GDM1 (cell line): ENCODE data around the gene POLR2E.

ENCODE experiments used
- DNase-seq: peaks from one replicate; lab custom pipeline; 2025; lab: John Stamatoyannopoulos, UW

Gene POLR2E

GRCh38 chr19:1093811-1094553 lies 1.2 kb downstream of the POLR2E start:
- no peak for DNase-seq

GRCh38 chr19:1093330-1093729 lies 1.8 kb downstream of the POLR2E start:
- no peak for DNase-seq

- DNase-seq, result no peak
Observed at GRCh38 chr19:1091544-1092175, 3.5 kb downstream of the POLR2E start.

GRCh38 chr19:1090731-1091543 lies 4.2 kb downstream of the POLR2E start:
- DNase-seq, result no peak

GRCh38 chr19:1089891-1090290 lies 5.3 kb downstream of the POLR2E start:
- no peak for DNase-seq

GRCh38 chr19:1089126-1089771 lies 5.9 kb downstream of the POLR2E start:
- DNase-seq, result no peak

GRCh38 chr19:1088416-1089010 lies 6.7 kb downstream of the POLR2E start:
- no peak for DNase-seq

- DNase-seq, result peak; percentile 89
Observed at GRCh38 chr19:1087813-1088415, 7.3 kb downstream of the POLR2E start.

- no peak for DNase-seq
Observed at GRCh38 chr19:1086613-1087012, 8.6 kb downstream of the POLR2E start.

- DNase-seq, result no peak
Observed at GRCh38 chr19:1085676-1086442, 9.3 kb downstream of the POLR2E start.

GRCh38 chr19:1085053-1085658 lies 10.0 kb downstream of the POLR2E start:
- DNase-seq, result no peak

GRCh38 chr19:1084024-1084868 lies 10.9 kb downstream of the POLR2E start:
- no peak for DNase-seq

GRCh38 chr19:1082928-1083816 lies 12.0 kb downstream of the POLR2E start:
- DNase-seq, result no peak

- DNase-seq, result peak; percentile 18
Observed at GRCh38 chr19:1082165-1082927, 12.8 kb downstream of the POLR2E start.

GRCh38 chr19:1081301-1082164 lies 13.6 kb downstream of the POLR2E start:
- no peak for DNase-seq

GRCh38 chr19:1080360-1081161 lies 14.6 kb downstream of the POLR2E start:
- DNase-seq, result no peak
